Endothelial cell of umbilical vein (primary cell): Measurements from ENCODE around the gene CIB2. TPM values are rescaled to one million over a fixed set of nuclear protein-coding genes. Genes with fewer than 3 reads are reported as not detected.

Experiments
- BruUV-seq: library from RNA; stranded (reverse); fragments of 400-500 nt; replicated peaks from 2 replicates; lab custom pipeline; 2021; lab: Mats Ljungman, UMichigan
- CTCF ChIA-PET: fragments of 300-600, 350-600 bp; sonication (Branson Sonifier 250); formaldehyde crosslinking; loops from one replicate; lab custom pipeline; 2021; ENCODE audit warnings: antibody characterized with exemption, inconsistent platforms; lab: Charles Lee
- POLR2A ChIA-PET: fragments of 300-600, 350-600 bp; sonication (Branson Sonifier 250); formaldehyde crosslinking; loops from one replicate; lab custom pipeline; 2021; ENCODE audit warnings: antibody characterized with exemption, inconsistent platforms; lab: Charles Lee
- DNase-seq: peaks from one replicate; pipeline ENCODE4 v3.0.0-alpha.2; 2011; ENCODE audit warnings: low read depth, low spot score
- FAIRE-seq: peaks from 2 replicates; lab custom pipeline; 2011; peaks lifted over from hg19 to GRCh38; lab: Jason Lieb, UNC
- H2AFZ ChIP-seq: 2 replicates; pipeline ENCODE4 v1.6.0; 2012; ENCODE audit warnings: low read depth, low read length, control low read depth, inconsistent platforms
- H3K27ac ChIP-seq: 2 replicates; pipeline ENCODE4 v1.5.1; 2011; ENCODE audit warnings: low read depth, mild to moderate bottlenecking, control low read depth, low read length, moderate library complexity; ENCODE audit not compliant: insufficient read depth
- H3K27me3 ChIP-seq, 2 experiments: 2 replicates each; pipeline versions ENCODE4 v1.6.0 to v1.6.1; 2011; ENCODE audit warnings: low read length in 2 of 2, mixed read lengths in 1 of 2; ENCODE audit not compliant: control insufficient read depth in 2 of 2, insufficient read depth in 2 of 2
- H3K36me3 ChIP-seq, 2 experiments: 2 replicates in 1 of 2; 3 replicates in 1 of 2; pipeline ENCODE4 v1.5.1; 2011; ENCODE audit warnings: low read length in 2 of 2, mild to moderate bottlenecking in 1 of 2, moderate library complexity in 1 of 2; ENCODE audit not compliant: control insufficient read depth in 2 of 2, insufficient read depth in 2 of 2; ENCODE audit errors: extremely low read depth in 1 of 2
- H3K4me1 ChIP-seq: 3 replicates; pipeline ENCODE4 v1.5.1; 2011; ENCODE audit warnings: mild to moderate bottlenecking, low read length; ENCODE audit not compliant: control insufficient read depth, insufficient read depth; ENCODE audit errors: extremely low read depth
- H3K4me2 ChIP-seq: 2 replicates; pipeline ENCODE4 v1.6.1; 2011; ENCODE audit warnings: low read length, control low read depth, mixed read lengths; ENCODE audit not compliant: insufficient read depth
- H3K4me3 ChIP-seq, 3 experiments: fragments of 200-600 bp in 1 of 3; sonication (generic), shearing (Covaris generic) in 1 of 3; replicated peaks in 1 of 3; 2 replicates each; pipeline ENCODE4 v1.5.1; 2011 to 2016; ENCODE audit warnings: control low read depth in 3 of 3, low read length in 3 of 3, mild to moderate bottlenecking in 2 of 3, inconsistent platforms in 1 of 3, low read depth in 1 of 3, moderate library complexity in 1 of 3; ENCODE audit not compliant: insufficient read depth in 1 of 3
- H3K79me2 ChIP-seq: 2 replicates; pipeline ENCODE4 v1.6.0; 2012; ENCODE audit warnings: low read length, inconsistent platforms; ENCODE audit not compliant: control insufficient read depth, insufficient read depth
- H3K9ac ChIP-seq: replicated peaks from 2 replicates; pipeline ENCODE3; 2011; ENCODE audit warnings: low read length, control low read depth; ENCODE audit not compliant: insufficient read depth; ENCODE audit errors: extremely low read depth
- H3K9me1 ChIP-seq: replicated peaks from 3 replicates; pipeline ENCODE4 v1.6.0; 2011; ENCODE audit warnings: mild to moderate bottlenecking, low read length; ENCODE audit not compliant: control insufficient read depth, insufficient read depth; ENCODE audit errors: extremely low read depth
- H3K9me3 ChIP-seq: replicated peaks from 2 replicates; pipeline ENCODE4 v1.5.1; 2012; ENCODE audit warnings: low read length, inconsistent platforms; ENCODE audit not compliant: control insufficient read depth, insufficient read depth
- H4K20me1 ChIP-seq: replicated peaks from 2 replicates; pipeline ENCODE3; 2011; ENCODE audit warnings: mild to moderate bottlenecking, low read length; ENCODE audit not compliant: control insufficient read depth, insufficient read depth; ENCODE audit errors: extremely low read depth
- JUN ChIP-seq: IDR thresholded peaks from 2 replicates; pipeline ENCODE4 v1.6.1; 2011; ENCODE audit warnings: borderline replicate concordance, low read depth; ENCODE audit not compliant: insufficient read length, insufficient read depth
- MYC ChIP-seq: IDR thresholded peaks from one replicate; pipeline ENCODE4 v1.6.1; 2011; ENCODE audit warnings: mild to moderate bottlenecking, low read depth, low read length
- dilution Hi-C: fragments of 300-500 bp; cut with MboI; formaldehyde crosslinking; loops from one replicate; pipeline ENCODE4 v1.15.0; 2019; ENCODE audit warnings: low sequenced_read_pairs; ENCODE audit not compliant: extremely low pct_ligation_motif_present
- intact Hi-C: fragments of 100-400 bp; cut with micrococcal nuclease; formaldehyde crosslinking; loops from one replicate; pipeline ENCODE4 v1.10.0; 2022
- polyA plus RNA-seq, 4 experiments: library from polyadenylated mRNA; depleted of rRNA in 3 of 4; stranded (reverse) in 3 of 4; unstranded in 1 of 4; fragments of >200 nt; gene quantifications; 2 replicates each; pipeline versions ENCODE4 v1.2.1 to v1.2.3, GENCODE V29; 2011 to 2012; ENCODE audit warnings: missing spikeins in 1 of 4
- total RNA-seq: library from RNA; stranded (reverse); gene quantifications from 2 replicates; pipeline ENCODE4 v1.2.3, GENCODE V29; 2021
- TF ChIP-seq, protein P1 (sequence below): IDR thresholded peaks from 2 replicates; pipeline ENCODE4 v1.6.1; 2011; ENCODE audit not compliant: insufficient read depth, insufficient read length
- TF ChIP-seq, protein P2 (sequence below), 2 donors: IDR thresholded peaks; 1 replicate in 1 of 2; 2 replicates in 1 of 2; pipeline ENCODE4 v1.5.1; 2011; ENCODE audit warnings: low read length in 2 of 2, mild to moderate bottlenecking in 2 of 2, moderate library complexity in 2 of 2, control low read depth in 1 of 2, inconsistent platforms in 1 of 2, low read depth in 1 of 2; ENCODE audit not compliant: insufficient read depth in 1 of 2; ENCODE audit errors: extremely low read depth in 1 of 2

The CIB2 gene
- total and polyA plus RNA-seq, 2 donors (not counting 3 experiments of a cell fraction or from before 2014, with no cell fraction given): 4.0 to 7.7 TPM

DNA sequence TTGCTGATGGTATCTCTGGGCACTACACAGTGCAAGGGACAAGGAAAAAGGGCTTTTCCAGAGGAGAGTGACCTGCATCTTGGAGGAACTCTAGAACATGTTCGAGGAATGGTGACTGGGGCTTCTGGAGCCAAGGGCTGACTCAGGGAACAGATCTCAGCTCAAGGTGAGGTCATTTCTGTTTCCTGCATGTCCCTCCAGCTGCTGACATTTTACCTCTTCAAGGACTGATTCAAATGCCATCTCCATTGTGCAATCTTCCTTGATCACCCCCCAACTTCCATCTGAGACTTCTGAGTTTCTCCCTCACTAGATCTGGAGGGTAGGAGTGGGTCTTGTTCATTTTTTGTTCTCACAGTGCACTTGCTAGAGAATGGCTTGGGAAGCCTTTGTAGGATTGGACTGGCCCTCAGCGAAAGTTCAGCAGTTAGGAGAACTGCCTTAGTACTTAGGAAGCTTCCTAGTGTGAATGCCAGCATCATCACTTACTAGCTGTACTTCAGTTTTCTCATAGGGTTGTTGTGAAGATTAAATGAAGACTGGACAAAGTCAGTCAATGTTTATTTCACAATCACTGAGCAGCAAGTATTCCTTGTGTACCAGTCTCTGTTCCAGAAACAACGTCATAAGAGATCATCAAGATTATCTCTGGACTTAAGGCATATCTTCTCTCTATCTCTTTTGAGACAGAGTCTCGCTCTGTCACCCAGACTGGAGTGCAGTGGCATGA is 15.3 kb upstream of the CIB2 start:
- Histone ChIP-seq H3K27me3 (no peaks in the 10 kb centered on the region), H3K4me3 (no peak overlapping the region), H3K4me1 (peaks cover 11% of the 10 kb centered on the region), H3K36me3 (no peaks in the 10 kb centered on the region), H3K9me3 (no peaks in the 10 kb centered on the region), H3K27ac (no peak overlapping the region), H4K20me1 (no peaks in the 10 kb centered on the region), H3K9me1 (no peaks in the 10 kb centered on the region), H3K9ac (no peak overlapping the region), H3K4me2 (no peak overlapping the region), H2AFZ (no peak overlapping the region), H3K79me2 (peaks cover 13% of the 10 kb centered on the region)
- ChIA-PET CTCF (no interaction called here), POLR2A (no interaction called here)
- dilution Hi-C loops (no loop called here), intact Hi-C loops (no loop called here)
- FAIRE-seq: no peak
- DNase-seq: no peak
- TF ChIP-seq, protein P1, sequence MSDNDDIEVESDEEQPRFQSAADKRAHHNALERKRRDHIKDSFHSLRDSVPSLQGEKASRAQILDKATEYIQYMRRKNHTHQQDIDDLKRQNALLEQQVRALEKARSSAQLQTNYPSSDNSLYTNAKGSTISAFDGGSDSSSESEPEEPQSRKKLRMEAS: no peak
- BruUV-seq: no TSS peak

DNA sequence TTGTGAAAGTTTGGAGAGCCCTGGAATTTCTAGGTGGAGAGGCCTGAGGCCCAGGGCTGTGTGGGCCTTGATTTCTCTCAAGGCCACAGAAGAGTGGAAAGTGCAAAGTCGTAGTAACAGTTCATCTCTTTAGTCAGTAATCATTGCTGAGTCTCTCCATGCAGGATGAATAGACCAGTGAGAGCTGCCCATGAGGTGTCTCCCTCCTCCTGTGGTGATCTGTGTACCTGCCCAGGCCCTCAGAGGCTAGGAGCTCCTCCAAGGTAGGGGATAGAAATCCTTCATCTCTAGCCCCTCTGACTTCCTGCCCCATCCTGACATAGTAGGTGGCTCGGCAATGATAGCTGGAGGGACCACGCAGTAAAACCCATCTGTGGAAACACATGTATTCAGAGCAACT is 11.1 kb upstream of the CIB2 start:
- H3K4me3 ChIP-seq: no peak overlapping the region
- intact Hi-C loops (no loop called here), dilution Hi-C loops (no loop called here)
- no peaks in the 10 kb centered on the region for H3K36me3 ChIP-seq
- no peaks in the 10 kb centered on the region for H4K20me1 ChIP-seq
- BruUV-seq: no TSS peak
- H2AFZ ChIP-seq: no peak overlapping the region
- DNase-seq (no peak), FAIRE-seq (no peak)
- peaks cover 6 to 7% of the 10 kb centered on the region in 2 experiments for H3K27me3 ChIP-seq
- ChIA-PET CTCF (no interaction called here), POLR2A (no interaction called here)
- no peaks in the 10 kb centered on the region for H3K79me2 ChIP-seq
- no peak overlapping the region for H3K4me2 ChIP-seq
- H3K27ac ChIP-seq: no peak overlapping the region
- H3K9me1 ChIP-seq: no peaks in the 10 kb centered on the region
- H3K9ac ChIP-seq: no peak overlapping the region
- TF ChIP-seq MYC (no peak), JUN (no peak)
- TF ChIP-seq, protein P2, sequence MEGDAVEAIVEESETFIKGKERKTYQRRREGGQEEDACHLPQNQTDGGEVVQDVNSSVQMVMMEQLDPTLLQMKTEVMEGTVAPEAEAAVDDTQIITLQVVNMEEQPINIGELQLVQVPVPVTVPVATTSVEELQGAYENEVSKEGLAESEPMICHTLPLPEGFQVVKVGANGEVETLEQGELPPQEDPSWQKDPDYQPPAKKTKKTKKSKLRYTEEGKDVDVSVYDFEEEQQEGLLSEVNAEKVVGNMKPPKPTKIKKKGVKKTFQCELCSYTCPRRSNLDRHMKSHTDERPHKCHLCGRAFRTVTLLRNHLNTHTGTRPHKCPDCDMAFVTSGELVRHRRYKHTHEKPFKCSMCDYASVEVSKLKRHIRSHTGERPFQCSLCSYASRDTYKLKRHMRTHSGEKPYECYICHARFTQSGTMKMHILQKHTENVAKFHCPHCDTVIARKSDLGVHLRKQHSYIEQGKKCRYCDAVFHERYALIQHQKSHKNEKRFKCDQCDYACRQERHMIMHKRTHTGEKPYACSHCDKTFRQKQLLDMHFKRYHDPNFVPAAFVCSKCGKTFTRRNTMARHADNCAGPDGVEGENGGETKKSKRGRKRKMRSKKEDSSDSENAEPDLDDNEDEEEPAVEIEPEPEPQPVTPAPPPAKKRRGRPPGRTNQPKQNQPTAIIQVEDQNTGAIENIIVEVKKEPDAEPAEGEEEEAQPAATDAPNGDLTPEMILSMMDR (IDR thresholded peaks at IDR 0.05; ENCODE audit: extremely low read depth in 1 of 2, insufficient read depth in 1 of 2, low read depth in 1 of 2, low read length in 2 of 2): no peak
- no peaks in the 10 kb centered on the region for H3K9me3 ChIP-seq
- H3K4me1 ChIP-seq: no peaks in the 10 kb centered on the region
